Umbilical cord (tissue), 2 donors: ENCODE measurements around the gene SPDYE2. TPM values are rescaled to one million over a fixed set of nuclear protein-coding genes. Genes with fewer than 3 reads are reported as not detected.
A peak's percentile ranks its signal among the peaks of the same experiment; 100 is the strongest.
"Not testable (repeated sequence)": the region's sequence is repeated elsewhere in the genome, so short reads cannot be mapped to it uniquely, and the experiment has no call there.

Source experiments
- DNase-seq: peaks from one replicate; pipeline ENCODE4 v3.0.0-alpha.2; 2015; ENCODE audit warnings: low spot score
- total RNA-seq: library from RNA; depleted of rRNA; stranded (reverse); fragments of >200 nt; gene quantifications from one replicate; pipeline ENCODE4 v1.2.3, GENCODE V29; 2014; ENCODE audit warnings: low replicate concordance; ENCODE audit not compliant: insufficient read depth

The SPDYE2 gene, protein sequence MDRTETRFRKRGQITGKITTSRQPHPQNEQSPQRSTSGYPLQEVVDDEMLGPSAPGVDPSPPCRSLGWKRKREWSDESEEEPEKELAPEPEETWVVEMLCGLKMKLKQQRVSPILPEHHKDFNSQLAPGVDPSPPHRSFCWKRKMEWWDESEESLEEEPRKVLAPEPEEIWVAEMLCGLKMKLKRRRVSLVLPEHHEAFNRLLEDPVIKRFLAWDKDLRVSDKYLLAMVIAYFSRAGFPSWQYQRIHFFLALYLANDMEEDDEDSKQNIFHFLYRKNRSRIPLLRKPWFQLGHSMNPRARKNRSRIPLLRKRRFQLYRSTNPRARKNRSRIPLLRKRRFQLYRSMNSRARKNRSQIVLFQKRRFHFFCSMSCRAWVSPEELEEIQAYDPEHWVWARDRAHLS
- 2.6 TPM for total RNA-seq

GRCh38 chr7:102550808-102551422, at the start of gene SPDYE2:
Gene SPDYE2 (plus strand): TSS chr7:102551226. CDS start chr7:102553256, 2,030 bp downstream.
- not testable (repeated sequence) for DNase-seq

GRCh38 chr7:102503141-102503540, 47.9 kb upstream of the SPDYE2 start:
- not testable (repeated sequence) for DNase-seq

DNA sequence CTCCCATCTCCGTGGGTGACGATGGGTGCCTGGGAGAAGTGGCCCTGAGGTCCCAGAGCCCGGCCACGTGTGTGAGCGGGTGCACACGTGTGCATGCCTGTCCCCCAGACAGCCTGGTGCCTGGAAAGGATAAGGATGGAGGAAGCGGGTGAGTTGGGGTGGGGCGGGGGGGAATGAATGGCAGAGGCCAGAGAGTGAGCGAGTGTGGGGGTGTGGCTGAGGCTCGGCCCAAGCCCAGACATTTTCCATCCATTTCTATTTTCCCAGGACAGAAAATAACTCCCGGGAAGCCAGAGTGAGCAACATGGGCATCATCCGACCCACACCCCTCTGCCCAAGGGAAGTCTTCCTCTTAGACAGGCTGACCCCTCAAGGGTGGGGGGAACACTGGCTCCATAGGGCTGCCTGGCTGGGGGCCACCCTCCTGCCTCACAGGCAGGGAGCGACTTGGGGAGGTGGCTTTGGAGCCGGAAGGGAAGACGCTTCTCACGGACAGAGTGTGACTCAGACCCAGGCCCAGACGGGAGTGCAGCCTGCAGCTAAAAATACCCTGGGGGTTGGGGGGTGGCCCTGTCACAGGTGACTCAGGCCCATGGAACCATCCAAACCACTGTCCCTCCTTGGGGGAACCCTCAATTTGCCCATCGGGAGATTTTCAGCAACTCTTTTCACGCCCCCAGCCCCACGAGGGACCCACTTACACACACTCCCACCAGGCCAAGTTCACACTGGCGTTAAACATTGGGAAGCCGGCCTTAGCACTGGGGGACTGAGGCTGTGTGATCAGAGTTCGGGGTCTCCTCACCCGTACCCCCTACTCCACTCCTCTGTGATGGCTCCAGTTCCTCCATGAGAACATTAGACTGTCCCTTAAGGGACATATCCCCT, 45.5 kb upstream of the SPDYE2 start:
- DNase-seq = not testable (repeated sequence)

DNA sequence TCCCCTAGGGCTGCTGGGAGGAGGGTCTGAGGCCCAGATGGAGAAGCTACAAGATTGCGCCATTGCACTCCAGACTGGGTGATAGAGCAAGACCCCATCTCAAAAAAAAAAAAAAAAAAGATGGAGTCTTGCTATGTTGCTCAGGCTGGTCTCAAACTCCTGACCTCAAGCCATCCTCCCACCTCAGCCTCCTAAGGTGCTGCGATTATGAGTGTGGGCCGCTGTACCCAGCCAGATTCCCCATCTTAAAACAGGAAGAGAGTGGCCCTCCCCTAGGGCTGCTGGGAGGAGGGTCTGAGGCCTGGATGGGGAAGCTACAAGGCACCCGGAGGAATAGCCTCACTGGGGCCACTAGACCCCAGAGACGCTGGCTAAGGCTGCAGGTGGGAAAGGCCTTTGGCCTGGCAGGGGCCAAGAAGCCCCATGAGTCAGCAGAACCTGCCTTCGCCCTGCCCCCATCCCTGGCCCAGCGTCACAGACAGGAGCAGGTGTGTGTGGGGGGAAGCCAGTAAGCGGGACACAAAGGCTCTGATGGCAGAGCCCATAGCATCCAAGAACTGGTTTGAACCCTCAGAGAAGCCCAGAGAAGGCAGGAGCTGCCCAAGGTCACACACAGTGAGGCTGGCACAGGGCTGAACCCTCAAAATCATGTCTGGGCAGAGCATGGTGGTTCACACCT, 43.5 kb upstream of the SPDYE2 start:
- DNase-seq = not testable (repeated sequence)

- not testable (repeated sequence) for DNase-seq
Measured at GRCh38 chr7:102510575-102510974, 40.5 kb upstream of the SPDYE2 start.

DNA sequence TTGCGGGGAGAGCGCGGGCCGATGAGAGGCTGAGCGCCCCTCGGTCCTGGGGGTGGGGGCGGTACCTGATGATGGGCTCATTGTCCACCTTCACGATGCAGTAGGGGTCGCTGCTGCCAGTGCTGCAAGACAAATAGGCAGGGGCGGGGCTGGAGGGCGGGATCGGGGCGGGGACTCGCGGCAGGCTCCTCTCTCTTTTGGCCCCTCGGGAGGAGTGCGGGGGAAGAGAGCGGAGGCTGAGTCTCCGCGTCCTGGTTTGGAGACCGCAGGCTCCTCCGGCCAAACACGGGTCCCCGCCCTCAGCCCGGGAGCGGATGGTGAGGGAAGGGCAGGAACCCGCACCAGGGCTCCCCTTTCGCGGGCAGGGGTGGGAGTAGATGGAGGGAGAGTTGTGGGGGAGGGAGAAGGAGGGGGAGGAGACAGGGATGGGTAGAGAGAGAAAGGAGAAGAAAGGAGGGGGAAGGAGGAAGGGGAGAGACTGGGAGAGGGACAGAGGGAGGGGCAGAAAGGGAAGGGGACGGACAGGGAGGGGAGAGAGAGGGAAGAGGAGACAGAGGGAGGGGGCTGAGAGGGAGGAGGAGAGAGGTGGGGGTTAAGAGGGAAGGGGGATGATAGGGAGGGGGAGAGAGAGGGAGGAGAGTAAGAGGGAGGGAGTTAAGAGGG, 39.0 kb upstream of the SPDYE2 start:
- not testable (repeated sequence) for DNase-seq

DNA sequence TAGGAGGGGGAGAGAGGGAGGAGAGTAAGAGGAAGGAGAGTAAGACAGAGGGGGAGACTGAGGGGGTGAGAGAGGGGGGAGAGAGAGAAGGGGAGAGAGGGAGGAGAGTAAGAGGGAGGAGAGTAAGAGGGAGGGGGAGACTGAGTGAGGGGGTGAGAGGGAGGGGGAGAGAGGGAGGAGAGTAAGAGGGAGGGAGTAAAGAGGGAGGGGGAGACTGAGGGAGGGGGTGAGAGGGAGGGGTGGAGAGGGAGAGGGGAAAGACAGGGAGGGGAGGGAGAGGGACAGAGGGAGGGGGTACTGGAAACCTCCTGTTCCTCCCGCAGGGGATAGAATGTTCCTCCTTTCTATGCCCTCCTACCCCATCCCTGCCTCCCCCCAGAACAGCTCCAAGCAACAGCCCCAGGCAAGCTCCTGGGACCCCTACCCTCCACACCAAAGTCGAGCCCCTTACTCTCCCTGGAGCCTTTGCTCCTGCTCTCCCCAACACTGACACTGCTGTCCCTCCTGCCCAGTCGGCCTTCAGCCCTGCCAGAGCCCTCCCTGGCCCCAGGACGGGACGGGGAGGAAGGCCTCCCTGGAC, 38.3 kb upstream of the SPDYE2 start:
- DNase-seq = peak; percentile 86

DNA sequence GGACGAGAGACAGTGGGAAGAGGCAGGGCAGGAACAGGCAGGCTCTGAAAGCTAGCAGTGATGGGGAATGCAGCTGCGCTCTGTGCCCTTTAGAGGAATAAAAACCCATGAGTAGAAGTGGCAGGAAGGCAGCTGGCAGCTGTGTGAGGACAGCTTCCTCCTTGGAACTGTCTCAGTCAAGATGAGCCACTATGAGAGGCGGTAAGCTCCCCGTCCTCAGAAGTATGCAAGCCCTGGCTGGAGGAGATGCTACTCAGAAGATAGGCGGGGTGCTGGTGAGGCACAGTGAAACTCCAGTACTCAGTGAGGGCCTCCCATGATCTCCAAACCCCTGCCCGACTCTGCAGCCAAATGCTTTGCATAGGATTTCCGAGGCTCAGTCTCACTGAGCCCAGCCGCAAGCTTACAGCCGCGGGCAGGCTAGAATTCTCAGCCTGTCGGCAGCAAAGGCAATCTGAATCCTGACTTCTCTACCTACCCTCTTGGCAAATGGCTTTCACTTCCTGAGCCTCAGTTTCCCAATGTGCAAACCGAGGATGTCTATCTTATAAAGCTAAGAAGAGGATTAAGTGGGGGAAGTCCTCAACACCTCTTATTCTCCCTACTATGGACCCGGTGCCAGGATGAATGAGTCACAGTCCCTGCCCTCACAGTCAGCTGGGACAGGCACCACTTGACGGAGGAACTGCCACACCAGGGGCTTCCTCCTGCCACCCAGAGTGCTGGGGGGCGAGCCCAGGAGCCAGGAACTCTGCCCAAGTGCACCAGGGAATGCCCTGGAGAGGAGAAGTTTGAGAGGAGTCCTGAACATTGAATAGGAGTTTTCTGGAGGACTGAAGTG, 35.9 kb upstream of the SPDYE2 start:
- DNase-seq = not testable (repeated sequence)

DNA sequence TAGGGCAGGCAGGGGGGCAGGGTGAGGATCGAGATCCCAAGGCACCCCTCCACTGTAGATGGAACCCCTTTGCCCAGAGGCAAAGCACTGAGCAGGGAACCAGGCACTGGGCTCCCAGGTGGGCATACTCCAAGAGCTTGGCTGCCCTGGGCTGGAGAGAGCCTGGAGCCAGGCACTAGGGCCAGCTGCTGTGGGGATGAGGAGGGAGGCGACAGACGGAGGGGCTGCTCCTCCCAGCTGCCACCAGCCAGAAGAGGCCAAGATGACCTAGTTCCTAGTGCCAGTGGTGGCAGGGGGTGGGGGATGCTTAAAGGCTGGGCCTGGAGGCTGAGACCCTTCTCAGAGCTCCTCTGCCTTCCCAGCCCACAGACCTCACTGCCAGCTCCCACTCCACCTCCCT, 35.1 kb upstream of the SPDYE2 start:
- not testable (repeated sequence) for DNase-seq

DNA sequence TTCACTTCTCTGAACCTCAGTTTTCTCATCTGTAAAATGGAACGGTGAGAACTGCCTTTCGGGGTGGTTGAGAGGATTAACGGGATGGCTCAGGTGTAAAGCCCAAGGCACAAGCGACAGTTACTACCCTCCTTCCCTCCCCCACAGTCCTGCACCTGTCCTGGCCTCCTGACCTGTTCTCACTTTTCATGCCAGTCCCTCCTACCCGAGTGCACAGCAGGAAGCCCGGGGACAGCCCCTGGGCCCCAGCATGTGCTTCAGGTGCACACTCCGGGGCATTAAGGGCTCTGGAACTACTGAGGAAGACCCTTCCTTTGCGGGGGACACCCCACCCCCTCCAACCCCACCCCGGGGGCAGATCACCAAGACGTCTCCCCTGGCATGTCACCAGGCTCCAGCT, 34.1 kb upstream of the SPDYE2 start:
- not testable (repeated sequence) for DNase-seq

DNA sequence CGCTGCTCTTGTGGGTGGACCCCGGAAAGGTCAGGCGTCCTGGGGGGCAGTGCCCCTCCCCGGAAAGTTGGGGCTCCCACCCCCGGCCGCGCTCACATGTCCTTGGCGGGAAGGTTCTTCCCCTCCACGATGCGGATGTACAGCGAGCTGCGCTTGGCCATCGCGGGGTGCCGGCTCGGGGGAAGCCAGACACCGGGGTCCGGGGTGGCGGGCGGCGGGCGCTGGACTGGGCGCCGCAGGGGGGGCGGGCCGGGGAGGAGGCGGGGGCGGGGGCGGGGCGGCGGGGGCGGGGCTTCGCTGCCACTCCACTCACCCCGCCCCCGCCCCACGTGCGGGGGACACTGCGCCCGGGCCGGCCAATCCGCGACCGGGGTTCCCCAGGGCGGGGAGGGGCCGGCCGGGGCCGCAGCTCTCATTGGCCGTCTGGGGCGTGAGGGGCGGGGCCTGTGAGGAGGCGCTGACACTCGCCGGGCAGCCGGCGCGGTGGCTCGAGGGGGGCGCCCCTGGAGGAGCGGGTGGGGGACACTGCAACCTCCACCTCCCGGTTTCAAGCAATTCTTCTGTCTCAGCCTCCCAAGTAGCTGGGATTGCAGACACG, 33.4 kb upstream of the SPDYE2 start, which contains the start of gene RASA4B:
TSS of gene RASA4B (minus strand) at position 228 of the 598 bp plus-strand sequence. CDS start at position 161, 67 bp downstream.
- DNase-seq = not testable (repeated sequence)

- not testable (repeated sequence) for DNase-seq
Measured at GRCh38 chr7:102520797-102521196, 30.2 kb upstream of the SPDYE2 start.

GRCh38 chr7:102524803-102525202, 26.2 kb upstream of the SPDYE2 start:
- not testable (repeated sequence) for DNase-seq

GRCh38 chr7:102527182-102527581, 23.8 kb upstream of the SPDYE2 start:
- DNase-seq = not testable (repeated sequence)

- not testable (repeated sequence) for DNase-seq
Measured at GRCh38 chr7:102527822-102528793, 22.9 kb upstream of the SPDYE2 start.

DNA sequence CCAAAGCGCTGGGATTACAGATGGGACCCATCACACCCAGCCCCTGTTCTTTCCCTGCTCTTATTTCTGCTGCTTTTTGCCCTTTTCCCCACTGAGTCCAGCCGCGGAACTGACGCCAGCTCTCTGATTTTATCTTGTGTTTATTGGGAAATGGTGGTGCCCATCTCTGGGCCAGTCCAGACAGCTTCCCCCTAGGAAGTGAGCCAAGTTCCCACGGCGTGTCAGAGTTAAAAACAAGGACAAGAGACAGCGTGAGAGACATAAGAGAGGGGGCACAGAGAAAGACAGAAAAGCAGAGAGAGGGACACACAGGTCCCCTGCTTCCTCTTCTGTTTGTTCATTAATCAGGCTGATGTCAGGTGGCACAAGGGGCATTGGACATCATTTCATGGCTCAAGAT, 19.4 kb upstream of the SPDYE2 start:
- DNase-seq = not testable (repeated sequence)

DNA sequence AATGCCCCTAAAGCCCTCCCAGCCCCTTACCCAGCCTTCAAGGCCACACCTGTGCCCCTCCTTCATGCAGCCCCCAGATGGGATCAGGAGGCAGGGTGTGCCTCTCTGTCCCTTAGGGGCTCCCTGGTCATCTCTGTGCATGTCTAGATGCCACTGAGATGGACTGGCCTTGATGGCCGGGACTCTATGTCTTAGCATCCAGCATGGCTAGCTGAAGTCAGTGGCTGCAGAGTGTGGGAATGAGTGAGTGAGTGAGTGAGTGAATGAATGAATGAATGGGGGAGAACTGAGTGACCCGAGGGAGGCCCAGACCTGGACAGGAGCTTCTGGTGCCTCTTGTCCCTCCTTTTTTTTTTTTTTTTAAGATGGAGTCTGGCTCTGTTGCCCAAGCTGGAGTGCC, 18.9 kb upstream of the SPDYE2 start:
- not testable (repeated sequence) for DNase-seq
